ENCODE results near the gene NCDN.

- TF ChIP-seq NR3C1 (CRISPR knock-in tag; conservative IDR thresholded peaks at IDR 0.05; ENCODE audit: low read depth) (no peak), ZNF219 (CRISPR knock-in tag; IDR thresholded peaks at IDR 0.05; ENCODE audit: borderline replicate concordance) (no peak)
- TF ChIP-seq, protein P1, sequence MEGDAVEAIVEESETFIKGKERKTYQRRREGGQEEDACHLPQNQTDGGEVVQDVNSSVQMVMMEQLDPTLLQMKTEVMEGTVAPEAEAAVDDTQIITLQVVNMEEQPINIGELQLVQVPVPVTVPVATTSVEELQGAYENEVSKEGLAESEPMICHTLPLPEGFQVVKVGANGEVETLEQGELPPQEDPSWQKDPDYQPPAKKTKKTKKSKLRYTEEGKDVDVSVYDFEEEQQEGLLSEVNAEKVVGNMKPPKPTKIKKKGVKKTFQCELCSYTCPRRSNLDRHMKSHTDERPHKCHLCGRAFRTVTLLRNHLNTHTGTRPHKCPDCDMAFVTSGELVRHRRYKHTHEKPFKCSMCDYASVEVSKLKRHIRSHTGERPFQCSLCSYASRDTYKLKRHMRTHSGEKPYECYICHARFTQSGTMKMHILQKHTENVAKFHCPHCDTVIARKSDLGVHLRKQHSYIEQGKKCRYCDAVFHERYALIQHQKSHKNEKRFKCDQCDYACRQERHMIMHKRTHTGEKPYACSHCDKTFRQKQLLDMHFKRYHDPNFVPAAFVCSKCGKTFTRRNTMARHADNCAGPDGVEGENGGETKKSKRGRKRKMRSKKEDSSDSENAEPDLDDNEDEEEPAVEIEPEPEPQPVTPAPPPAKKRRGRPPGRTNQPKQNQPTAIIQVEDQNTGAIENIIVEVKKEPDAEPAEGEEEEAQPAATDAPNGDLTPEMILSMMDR (IDR thresholded peaks at IDR 0.05): no peak
These were observed 435 bp upstream of the NCDN start, which contains the start of gene KIAA0319L for GRCh38 chr1:35557118-35557610.

Data from WTC11 (cell line).